Renal cortical epithelial cell (primary cell): ENCODE results near the gene SZT2. TPM values are rescaled to one million over a fixed set of nuclear protein-coding genes. Genes with fewer than 3 reads are reported as not detected.
"Not testable (repeated sequence)": the region's sequence is repeated elsewhere in the genome, so short reads cannot be mapped to it uniquely, and the experiment has no call there.

Experiments
- DNase-seq: peaks from one replicate; pipeline ENCODE4 v3.0.0-alpha.2; 2011; ENCODE audit warnings: low read depth
- total RNA-seq: library from RNA; depleted of rRNA; stranded (reverse); fragments of >200 nt; gene quantifications from 2 replicates; pipeline ENCODE4 v1.2.3, GENCODE V29; 2014

The SZT2 gene
- total RNA-seq, 1 donor from 2014 or later, result 28.5 TPM

DNA sequence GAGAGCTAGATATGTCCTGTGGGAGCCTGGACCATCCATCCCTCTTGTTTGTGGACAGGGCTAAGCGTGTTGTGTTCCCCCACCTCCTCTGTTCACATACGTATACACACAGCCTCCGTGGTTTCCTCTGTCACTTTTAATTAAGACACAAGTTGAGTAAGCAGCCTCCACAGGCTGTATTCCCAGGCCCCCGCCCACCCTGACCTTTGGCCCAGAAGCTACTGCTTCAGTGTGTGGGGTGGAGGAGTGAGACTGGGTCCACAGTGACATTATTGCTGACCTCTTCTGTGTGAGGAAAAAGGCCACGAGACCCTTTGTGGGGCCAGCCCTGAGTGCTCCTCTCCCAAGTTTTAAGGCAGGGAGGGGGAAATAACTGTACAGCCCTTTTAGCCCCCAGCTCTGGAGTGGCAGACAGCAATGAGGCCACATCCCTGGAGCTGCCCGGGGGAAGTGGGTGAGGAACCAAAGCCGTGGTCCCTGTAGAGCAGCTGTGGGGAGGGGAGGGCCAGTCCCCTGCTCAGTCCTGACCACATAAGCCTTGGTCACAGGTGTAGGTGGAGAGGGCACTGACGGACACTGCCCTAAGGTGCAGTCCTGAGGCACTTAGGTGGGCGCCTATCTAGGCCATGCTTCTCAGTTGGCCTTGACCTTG lies 26.3 kb upstream of the SZT2 start:
- no peak for DNase-seq

DNA sequence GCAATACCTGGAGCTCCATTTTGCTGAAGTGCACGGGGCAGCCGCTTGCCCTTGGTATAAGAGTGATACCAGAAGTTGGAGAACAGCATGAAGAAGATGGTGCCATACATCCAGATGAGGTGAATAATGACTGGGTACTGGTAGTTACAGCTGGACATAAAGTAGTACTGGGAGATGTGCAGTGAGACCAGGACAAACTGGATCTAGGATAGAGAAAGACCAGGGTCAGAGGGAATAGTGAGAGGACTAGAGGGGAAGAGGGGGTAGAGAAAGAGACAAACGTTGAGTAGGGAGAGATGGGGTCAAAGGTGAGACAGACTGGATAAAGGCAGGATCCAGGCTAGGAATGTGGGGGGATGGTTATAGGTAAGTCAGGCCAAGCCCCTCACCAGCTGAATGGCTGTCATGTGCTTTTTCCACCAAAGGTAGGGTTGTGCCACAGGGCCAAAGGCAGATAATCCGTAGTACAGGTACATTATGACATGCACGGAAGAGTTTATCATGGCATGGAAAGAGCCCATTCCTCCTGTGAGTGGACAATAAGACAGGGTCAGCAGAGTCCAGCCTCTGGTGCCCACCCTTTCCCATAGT lies 25.7 kb upstream of the SZT2 start:
- no peak for DNase-seq

DNA sequence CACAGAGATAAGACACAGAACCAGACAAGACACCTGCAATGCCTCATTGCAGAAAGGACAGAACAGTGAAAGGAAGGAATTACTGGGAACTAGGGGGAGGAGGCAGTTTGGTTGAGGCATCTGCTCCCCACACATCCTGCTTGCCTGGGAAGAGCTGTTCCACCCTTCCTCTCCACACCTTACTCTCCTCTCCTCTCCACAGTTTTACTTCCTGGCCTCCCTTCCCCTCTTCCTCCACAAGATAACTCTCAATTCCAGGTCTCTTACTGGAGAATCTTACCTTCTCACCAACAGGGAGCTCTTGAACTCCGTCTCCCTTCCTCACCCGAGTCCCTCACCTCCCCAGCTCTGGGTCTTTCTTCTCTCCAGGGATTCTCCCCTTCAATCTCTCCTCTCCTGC lies 24.0 kb upstream of the SZT2 start:
- DNase-seq, result no peak

DNA sequence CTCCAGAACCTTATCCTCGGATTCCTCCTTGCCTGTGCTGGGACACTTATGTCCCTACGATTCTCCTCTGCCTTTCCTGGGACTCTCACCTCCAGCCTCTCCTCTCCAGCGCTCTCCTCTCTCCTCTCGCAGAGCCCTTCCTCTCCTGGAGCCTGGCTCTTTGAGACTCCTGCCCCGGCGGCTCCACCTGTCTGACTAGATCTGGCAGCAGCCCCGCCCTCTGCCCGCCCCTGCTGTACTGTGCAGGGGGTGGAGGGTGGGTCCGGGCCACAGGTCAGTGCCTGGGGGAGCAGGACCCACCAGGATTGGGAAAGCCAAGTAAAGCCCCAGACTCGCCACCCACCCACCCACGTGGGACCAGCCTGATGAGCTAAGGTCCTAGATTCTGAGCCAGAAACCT lies 23.5 kb upstream of the SZT2 start:
- DNase-seq, result no peak

DNA sequence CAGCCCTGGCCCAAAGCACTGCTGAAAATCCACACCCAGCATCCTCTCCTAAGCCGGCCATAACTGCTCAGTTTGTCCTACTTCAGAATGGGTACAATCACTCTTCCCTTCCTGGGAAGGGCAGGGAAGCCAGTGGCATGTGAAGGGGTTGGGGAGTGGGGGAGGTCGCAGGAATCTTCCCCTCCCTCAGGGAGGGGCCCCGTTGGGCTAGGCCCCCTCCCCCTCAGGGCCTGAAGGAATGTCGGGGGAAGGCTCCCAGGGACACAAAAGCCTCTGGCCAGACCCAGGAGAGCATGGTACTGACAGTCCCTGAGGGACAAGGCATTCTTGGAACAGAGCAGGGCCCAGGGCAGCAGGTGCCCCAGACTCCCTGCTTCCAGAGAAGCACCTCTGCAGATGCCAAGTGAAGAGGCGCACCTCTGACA lies 23.1 kb upstream of the SZT2 start:
- no peak for DNase-seq

DNA sequence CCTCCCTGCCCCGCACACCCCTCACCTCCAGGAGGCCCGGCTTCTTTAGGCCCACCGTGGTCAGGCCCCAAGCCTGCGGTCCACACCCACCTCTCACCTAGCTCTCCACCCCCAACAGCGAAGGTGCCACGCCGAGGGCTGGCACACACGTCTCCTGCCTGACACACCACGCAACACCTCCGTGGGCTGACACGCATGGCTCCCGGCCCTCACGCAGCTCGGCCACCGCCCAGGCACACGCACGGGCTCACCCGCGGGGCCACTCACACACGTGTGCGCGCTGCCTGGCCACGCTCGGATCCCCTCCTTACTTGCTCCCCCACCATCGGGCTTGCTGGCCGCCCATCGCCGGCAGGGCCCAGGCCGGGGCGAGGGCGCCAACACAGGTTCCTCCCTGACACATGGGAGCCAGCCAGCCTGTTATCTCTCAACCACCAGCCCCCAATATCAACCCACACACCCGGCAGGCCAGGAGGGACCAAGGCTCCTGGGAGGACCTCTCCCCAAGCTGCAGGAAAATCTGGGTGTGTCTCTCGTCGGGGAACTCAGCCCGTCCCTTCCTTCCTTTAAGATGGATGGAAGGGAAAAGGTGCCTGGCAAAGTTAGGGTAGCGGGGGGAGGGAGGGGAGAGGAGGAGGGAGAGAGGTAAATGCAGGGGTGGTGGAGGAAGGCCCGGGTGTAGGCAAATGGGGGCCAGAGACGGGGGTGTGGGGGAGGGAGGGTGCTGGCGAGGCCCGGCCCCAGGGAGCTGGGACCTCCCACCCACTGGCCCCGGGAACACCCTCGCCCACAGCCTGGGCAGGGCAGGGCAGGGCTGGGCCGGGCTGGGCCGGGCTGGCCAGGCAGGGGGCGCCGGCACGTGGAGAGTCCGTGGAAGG lies 22.4 kb upstream of the SZT2 start:
- DNase-seq, result no peak

DNA sequence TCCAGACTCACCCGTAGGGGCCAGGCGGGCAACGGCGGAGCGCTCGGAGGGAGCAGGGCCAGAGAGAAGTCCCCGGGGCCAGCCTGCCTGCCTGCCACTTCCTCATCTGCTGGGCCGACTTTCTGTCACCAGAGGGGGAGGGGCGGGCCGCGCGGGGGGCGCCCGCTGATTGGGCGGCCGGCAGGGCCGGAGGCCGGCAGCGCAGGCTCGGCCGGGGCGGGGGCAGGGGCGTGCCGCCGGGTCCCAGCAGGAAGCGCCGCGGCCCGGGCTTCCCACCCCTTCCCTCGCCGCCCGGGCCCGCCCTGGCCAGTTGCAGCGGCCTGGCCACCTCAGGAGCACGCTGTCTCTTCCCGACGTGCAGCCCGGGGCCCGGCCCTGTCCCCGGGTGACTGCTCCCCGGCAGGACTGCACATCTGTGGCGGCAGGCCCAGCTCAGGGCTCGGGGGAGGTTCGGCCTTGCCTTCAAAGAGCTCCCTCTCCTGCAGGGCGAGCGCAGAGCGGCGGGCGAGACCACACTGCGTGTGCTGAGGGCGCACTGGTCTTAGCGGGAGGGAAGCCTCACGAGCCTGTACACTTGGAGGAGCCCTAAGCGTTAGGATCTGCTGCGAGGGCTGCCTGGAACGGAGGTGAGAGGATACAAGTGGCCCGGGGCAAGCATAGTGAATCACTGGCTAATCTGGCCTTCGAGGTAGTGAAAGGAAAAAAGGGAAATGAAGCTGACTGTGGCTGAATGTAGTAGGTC lies 21.6 kb upstream of the SZT2 start, which contains the start of gene ELOVL1:
Gene ELOVL1 (minus strand): TSS at position 108 of the 742 bp plus-strand sequence. CDS start 2,402 bp downstream, outside the sequence.
- peak; percentile 76 for DNase-seq

DNA sequence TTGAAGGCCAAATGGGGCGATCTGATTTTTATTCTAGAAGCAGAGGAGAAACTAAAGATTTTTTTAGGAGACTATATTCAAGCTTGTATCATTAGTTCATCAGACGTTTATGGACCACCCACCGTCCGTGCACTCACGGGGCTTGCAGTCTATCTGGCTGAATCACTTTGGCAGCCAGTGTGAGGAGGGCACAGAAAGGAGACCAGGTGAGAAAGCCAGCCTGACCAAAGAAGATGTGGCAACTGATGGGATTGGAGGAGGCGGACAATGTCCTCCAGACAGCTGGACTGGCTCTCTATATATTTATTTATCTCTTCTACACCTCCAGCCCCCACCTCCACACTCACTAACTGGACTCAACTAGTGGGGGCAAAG lies 21.1 kb upstream of the SZT2 start:
- DNase-seq, result no peak

DNA sequence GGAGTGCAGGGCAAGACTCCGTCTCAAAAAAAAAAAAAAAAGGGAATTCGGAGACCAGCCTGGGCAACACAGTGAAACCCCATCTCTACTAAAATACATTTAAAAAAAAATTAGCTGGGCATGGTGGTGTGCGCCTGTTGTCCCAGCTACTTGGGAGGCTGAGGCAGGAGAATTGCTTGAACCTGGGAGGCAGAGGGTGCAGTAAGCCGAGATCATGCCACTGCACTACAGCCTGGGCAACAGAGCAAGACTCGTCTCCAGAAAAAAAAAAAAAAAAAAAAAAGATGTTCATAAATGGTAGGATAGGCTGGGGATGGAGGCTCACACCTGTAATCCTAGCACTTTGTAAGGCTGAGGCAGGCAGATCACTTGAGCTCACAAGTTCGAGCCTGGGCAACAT lies 19.9 kb upstream of the SZT2 start:
- DNase-seq, result not testable (repeated sequence)

DNA sequence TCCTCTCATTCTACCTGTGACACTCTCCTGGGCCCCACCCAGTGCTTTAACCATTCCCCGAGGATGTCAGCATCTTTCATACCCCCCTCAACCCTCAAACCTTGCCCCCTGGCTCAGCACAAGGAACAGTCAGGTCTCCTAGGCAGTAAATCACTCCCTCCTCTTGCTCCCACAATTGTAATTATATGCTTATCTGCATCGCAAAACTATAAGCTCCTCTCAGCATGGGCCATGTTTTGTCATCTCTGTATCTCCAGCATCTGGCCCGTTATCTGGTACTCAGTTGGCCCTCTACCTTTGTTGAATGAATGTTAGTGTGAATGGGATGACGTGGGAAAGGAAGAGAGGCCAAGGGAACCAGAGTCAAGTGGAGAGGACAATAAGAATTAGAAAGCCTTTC lies 19.1 kb upstream of the SZT2 start:
- DNase-seq, result no peak

DNA sequence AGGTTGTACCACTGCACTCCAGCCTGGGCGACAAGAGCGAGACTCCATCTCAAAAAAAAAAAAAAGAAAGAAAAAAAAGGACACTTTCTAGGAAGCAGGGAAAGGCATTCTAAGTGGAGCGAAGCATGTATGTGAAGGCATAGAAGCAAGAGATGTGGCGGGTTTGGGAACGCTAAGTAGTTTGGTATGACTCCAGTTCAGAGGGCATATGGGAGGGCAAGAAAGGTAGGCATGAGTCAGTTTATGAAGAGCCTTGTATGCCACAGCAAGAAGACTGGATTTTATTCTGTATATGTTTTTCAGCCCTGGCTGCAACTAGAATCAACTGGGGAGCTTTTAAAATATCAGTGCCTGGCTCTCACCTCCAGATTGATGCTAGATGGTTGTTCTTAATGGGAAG lies 17.5 kb upstream of the SZT2 start:
- peak; percentile 29 for DNase-seq

DNA sequence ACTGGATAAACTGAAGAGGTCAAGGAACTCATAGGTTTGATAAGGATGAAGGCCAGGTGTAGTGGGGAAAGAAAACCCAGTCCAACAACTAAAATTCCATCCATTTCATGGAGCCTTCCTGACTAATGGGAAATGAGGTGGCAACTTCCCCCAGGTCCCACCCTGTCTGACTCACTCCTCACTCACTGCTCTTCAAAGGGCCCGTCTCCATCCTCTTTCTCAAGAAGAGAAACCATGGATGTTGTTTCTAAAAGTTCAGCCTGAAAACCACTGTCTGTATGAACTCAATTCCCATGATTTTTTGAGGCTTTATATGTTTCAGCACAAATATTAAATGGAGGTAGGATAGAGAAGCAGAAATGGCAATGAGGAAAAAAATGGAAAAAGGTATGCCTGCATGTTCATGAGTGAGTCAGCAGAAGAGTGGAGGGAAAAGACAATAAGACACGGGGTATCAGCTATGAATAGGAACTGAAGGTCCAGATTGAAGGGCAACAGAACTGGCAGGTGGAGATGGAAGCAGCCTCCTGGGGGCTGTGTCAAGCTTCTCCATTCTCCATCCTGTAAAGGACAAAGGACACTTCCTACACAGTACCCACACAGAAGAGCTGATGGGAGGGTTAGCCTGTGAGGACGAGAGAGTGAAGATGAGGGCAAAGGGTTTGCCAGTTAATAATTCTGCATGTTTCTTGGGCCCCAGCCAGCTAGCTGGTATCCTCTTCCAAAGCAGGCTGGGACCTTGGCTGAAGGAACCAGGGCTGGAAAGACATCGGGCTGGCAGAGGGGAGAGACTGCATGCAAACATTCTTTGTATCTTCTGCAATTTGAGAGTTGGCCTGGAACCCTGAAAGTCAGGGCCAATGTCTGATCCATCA lies 16.4 kb upstream of the SZT2 start:
- peak; percentile 80 for DNase-seq

DNA sequence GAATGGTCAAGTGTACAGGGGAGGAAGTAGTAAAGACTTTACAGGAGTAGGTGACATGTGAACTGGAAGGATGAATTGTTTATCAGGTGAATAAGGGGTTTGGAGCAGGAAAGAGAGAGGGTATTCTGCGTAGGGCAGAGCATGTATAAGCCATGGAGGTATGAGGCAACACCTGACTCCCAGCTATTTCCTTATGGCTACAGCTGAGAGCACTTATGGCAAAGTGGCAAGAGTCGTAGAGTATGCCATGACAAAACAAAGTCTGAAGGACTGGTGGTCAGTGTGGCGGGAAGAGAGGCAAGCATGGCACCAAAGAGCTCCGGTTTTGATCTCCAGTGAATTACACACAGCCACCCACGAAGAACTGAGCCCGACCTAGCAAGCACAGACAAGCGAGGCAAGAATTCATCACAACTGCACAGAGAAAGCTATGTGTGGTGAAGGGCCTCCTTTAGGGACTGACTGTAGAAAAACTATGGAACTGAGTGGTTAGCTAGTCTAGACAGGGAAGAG lies 12.9 kb upstream of the SZT2 start:
- no peak for DNase-seq

DNA sequence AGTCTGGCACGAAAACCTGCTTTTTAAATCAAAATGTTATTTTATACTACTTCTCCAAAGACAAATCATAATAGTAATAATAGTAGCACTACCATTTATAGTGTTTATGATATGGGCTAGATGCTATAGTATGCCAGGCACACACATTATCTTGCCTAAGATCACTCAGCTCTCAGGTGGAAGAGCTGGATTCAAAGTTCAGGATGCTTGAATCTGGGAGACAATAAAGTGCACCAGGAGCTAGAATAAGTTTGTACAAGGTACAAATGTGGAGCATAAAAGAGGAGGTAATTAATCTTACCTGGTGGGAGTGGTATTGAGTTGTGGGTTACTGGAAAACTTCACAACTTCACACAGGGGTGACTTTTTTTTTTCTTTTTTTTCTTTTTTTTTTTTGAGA lies 11.9 kb upstream of the SZT2 start:
- no peak for DNase-seq

DNA sequence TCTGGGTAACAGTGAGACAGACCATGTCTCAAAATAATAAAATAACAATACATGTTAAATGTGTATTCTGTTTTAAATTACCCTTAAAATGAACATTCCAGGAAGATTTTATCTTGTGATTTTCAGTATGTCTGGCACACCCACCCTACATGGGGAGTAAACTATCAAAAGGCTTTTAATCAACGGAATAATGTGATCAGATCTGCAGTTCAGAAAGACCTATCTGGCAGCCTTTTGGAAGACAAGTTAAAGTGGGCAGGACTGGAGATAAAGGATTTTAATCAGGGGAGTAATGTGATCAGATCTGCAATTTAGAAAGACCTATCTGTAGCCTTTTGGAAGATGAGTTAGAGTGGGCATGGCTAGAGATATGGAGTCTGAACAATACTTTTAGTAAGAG lies 10.2 kb upstream of the SZT2 start:
- no peak for DNase-seq

DNA sequence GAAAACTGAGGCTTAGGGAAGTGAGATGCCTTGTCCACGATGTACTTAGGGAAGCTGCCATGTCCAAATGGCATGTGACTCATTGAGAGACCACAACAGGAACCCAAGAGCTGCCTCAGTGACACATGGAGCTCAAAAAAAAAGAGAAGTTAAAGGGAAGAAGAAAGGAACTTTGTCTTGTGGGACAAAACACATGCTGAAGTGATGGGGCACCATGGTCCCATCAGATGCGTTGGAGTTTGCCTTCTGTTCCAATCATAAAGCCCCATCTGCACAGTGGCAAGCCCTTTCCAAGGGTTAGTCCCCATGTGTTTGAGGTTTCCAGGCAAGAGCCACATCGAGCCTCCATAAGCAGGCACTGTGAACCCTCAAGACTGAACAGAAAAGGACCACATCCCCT lies 8.1 kb upstream of the SZT2 start:
- DNase-seq, result no peak

DNA sequence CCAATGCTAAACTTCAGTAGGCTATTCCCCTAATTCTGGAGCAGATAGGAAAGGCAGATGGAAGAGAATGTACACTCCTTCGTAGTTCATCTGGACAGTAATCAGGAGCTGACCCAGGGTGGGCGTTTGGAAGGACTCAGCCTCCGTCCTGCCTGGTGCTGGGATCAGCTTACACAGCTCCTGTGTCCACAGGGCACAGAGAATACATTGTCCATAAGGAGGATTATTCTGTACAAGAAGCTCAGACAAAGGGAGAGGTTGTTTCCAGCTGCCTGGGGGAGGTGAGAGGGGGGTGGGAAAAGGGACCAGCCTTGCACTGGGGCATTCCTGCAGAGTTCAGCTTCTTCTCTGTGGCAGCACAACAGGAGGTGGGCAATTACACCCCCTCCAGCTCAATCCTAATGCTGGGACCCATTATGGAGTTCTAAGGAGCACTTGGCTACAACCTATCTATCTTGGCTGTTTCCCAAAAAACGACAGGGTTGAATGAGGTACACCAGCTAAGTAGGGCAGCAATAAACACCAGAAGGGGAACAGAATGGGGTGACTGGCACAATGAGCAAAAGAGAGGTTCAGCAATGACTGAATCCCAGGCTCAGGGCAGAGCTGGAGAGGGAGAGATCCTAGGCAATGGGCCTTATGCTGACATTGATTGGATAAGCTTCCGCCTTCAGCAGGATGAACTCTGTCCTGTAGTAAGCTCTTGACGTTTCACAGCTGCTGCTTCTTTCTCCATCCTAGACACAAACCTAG lies 7.5 kb upstream of the SZT2 start:
- DNase-seq, result no peak

DNA sequence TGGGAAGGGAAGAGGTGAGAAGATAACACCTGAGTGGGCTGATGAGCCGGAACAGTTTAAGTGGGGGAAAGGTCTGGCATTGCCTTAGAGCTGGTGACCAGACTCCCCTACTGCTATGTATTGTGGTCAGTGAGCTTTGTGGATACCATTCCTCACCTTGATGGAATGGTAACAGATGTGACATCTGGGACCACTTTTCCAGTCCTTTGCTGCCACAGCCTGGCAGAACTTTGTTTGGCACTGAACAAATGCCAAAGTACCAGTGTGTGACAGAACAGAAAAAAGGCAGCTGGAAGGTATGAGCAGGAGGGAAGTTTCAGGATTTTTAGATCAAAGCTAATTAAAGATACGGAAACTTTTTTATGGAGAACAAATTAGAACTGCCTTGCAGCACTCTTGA lies 6.2 kb upstream of the SZT2 start:
- peak; percentile 18 for DNase-seq

DNA sequence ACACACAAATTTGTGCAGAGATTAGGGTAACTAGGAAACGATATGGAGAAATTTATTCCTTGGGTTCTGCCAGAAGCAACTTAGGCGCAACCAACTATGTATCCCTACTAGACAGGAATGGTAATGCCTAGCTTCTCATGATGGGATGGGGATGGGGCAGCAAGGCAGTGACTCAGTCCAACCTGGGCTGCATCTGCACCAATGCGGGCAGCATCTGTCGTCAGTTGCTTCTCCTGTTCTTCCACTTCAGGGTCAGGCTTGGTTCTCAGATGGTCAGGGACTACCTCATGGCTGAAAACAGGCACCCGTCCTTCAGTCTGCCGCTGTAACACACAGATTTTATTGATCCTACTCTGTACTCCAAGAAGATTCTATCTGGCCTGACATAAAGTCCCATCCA lies 3.0 kb upstream of the SZT2 start:
- DNase-seq, result no peak

DNA sequence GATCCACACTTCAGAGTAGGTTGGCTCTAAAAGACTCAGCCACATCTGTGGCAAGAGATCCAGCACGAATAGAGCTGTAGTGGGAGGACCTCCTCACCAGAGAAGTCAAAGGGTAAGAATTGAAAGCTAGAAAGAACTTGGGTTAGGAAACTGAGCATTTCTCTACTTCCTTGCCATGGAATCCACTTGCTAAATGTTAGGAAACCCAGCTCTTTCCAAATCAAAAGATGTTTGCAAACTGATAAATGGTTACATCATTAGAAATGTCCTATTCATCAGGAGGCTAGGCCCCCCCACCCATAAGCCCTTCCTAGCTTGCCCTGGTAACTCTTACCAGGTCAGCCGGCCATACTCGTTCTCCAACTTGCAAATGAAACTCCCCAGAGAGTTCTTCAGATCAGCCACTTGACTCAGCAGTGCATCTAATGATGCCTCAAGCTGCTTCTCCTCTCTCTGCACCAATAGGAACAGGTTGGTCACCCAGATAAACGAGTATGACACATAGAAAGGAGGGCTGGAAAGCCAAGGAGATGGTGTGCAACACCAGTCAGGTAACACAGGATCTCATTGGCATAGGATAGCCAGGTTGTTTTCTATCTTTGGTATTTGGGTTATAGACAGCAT lies 1.6 kb upstream of the SZT2 start:
- DNase-seq, result no peak
